AML-193 (cell line): ENCODE results near the gene DCTN2.
A peak's percentile ranks its signal among the peaks of the same experiment; 100 is the strongest.
"Not testable (repeated sequence)": the region's sequence is repeated elsewhere in the genome, so short reads cannot be mapped to it uniquely, and the experiment has no call there.

Experiments used
- DNase-seq, 2 experiments: peaks; one replicate each; lab custom pipeline; 2025; lab: John Stamatoyannopoulos, UW

The DCTN2 gene

GRCh38 chr12:57515408-57515933 is 31.5 kb downstream of the DCTN2 start:
- no peak for DNase-seq

GRCh38 chr12:57514720-57515407 is 32.1 kb downstream of the DCTN2 start:
- no peak for DNase-seq

GRCh38 chr12:57514246-57514645 is 32.7 kb downstream of the DCTN2 start:
- DNase-seq, result not testable (repeated sequence)

GRCh38 chr12:57513677-57514076 is 33.3 kb downstream of the DCTN2 start:
- DNase-seq, result not testable (repeated sequence)

GRCh38 chr12:57513266-57513665 is 33.7 kb downstream of the DCTN2 start:
- DNase-seq, result no peak

- DNase-seq, result no peak
These were observed 34.3 kb downstream of the DCTN2 start for GRCh38 chr12:57512665-57513064.

- DNase-seq, result no peak
These were observed 35.2 kb downstream of the DCTN2 start for GRCh38 chr12:57511588-57512325.

- DNase-seq, result no peak
These were observed 35.8 kb downstream of the DCTN2 start for GRCh38 chr12:57511161-57511560.

GRCh38 chr12:57507796-57508195 is 39.2 kb downstream of the DCTN2 start:
- not testable (repeated sequence) for DNase-seq

GRCh38 chr12:57506541-57506940 is 40.5 kb downstream of the DCTN2 start:
- not testable (repeated sequence) for DNase-seq

GRCh38 chr12:57502311-57502969 is 44.6 kb downstream of the DCTN2 start:
- DNase-seq, result not testable (repeated sequence)

GRCh38 chr12:57500213-57500612 is 46.8 kb downstream of the DCTN2 start:
- DNase-seq, result no peak

- DNase-seq, result no peak
These were observed 48.4 kb downstream of the DCTN2 start for GRCh38 chr12:57498571-57498970.

GRCh38 chr12:57498132-57498502 is 48.9 kb downstream of the DCTN2 start:
- DNase-seq, result no peak

- DNase-seq, result no peak
These were observed 49.5 kb downstream of the DCTN2 start for GRCh38 chr12:57497223-57498131.

GRCh38 chr12:57496822-57497221 is 50.2 kb downstream of the DCTN2 start:
- no peak for DNase-seq

GRCh38 chr12:57495051-57495701 is 51.8 kb downstream of the DCTN2 start:
- not testable (repeated sequence) for DNase-seq

GRCh38 chr12:57491393-57492280 is 55.4 kb downstream of the DCTN2 start:
- peak; percentile 45 to 51 for DNase-seq

GRCh38 chr12:57490126-57490525 is 56.9 kb downstream of the DCTN2 start:
- DNase-seq, result no peak

- no peak for DNase-seq
These were observed 57.8 kb downstream of the DCTN2 start for GRCh38 chr12:57489157-57489641.
